ENCODE data around the gene FAM89B.

FAM89B gene

GRCh38 chr11:65526744-65527143 is 45.6 kb upstream of the FAM89B start:
- H3K9ac ChIP-seq = peak overlapping the region; percentile 93 to 99 (median 97); a peak in 18 of 22 replicates
- H3K4me2 ChIP-seq = peak overlapping the region; percentile 92 to 100 (median 98); a peak in 21 of 22 replicates
- H3K4me3 ChIP-seq = peak overlapping the region in 5 of 10 experiments; percentile 91 to 98 (median 97); a peak in 3 of 20 replicates
- no peaks in the 10 kb centered on the region for H3K9me3 ChIP-seq (replicated peaks in 1 of 11)
- H3K4me1 ChIP-seq = peaks cover 45 to 61% (median 56%) of the 10 kb centered on the region in 10 experiments
- peak overlapping the region in 1 of 11 experiments; percentile 88; a peak in 2 of 22 replicates for H3K27ac ChIP-seq
- peaks cover 10 to 61% (median 33%) of the 10 kb centered on the region in 11 experiments; a peak in 18 of 22 replicates for H4K20me1 ChIP-seq
- no peaks in the 10 kb centered on the region for H3K27me3 ChIP-seq
- TF ChIP-seq Cebpa-rat (IDR thresholded peaks at IDR 0.05) = no peak
- peaks cover 46 to 59% (median 56%) of the 10 kb centered on the region in 11 experiments for H3K36me3 ChIP-seq

- Histone ChIP-seq H3K9ac (peak overlapping the region in 6 of 11 experiments; percentile 1 to 50 (median 22); a peak in 6 of 22 replicates), H3K4me2 (peak overlapping the region in 1 of 11 experiments; percentile 2; a peak in 1 of 22 replicates)
These were observed 43.5 kb upstream of the FAM89B start for GRCh38 chr11:65528819-65529350.

GRCh38 chr11:65529475-65530156 is 42.7 kb upstream of the FAM89B start:
- Histone ChIP-seq H3K27ac (peak overlapping the region in 4 of 11 experiments; percentile 4 to 36 (median 8); a peak in 5 of 22 replicates), H3K4me3 (no peak overlapping the region), H3K4me1 (peaks cover 16 to 33% (median 27%) of the 10 kb centered on the region in 10 experiments), H4K20me1 (peaks cover 10 to 78% (median 33%) of the 10 kb centered on the region in 11 experiments; a peak in 18 of 22 replicates), H3K36me3 (peaks cover 67 to 83% (median 77%) of the 10 kb centered on the region in 11 experiments), H3K4me2 (peak overlapping the region in 6 of 11 experiments; percentile 1 to 23 (median 5); a peak in 4 of 22 replicates), H3K27me3 (no peaks in the 10 kb centered on the region), H3K9me3 (replicated peaks in 1 of 11) (no peaks in the 10 kb centered on the region), H3K9ac (peak overlapping the region in 7 of 11 experiments; percentile 1 to 50 (median 18); a peak in 5 of 22 replicates)
- no peak for TF ChIP-seq Cebpa-rat (IDR thresholded peaks at IDR 0.05)

More at GRCh38 chr11:65528819-65529350, 43.5 kb upstream of the FAM89B start:
- Histone ChIP-seq H3K27me3 (no peaks in the 10 kb centered on the region), H3K27ac (peak overlapping the region in 3 of 11 experiments; percentile 4 to 36 (median 10); a peak in 3 of 22 replicates), H3K9me3 (replicated peaks in 1 of 11) (no peaks in the 10 kb centered on the region), H3K36me3 (peaks cover 67 to 79% (median 76%) of the 10 kb centered on the region in 11 experiments), H4K20me1 (peaks cover 10 to 73% (median 33%) of the 10 kb centered on the region in 11 experiments; a peak in 18 of 22 replicates), H3K4me1 (peaks cover 23 to 40% (median 34%) of the 10 kb centered on the region in 10 experiments), H3K4me3 (no peak overlapping the region)
- TF ChIP-seq Cebpa-rat (IDR thresholded peaks at IDR 0.05) = no peak

GRCh38 chr11:65530157-65530496 is 42.2 kb upstream of the FAM89B start:
- Histone ChIP-seq H3K27ac (peak overlapping the region in 3 of 11 experiments; percentile 7 to 36 (median 10); a peak in 3 of 22 replicates), H3K4me2 (peak overlapping the region in 3 of 11 experiments; percentile 2 to 6 (median 4); a peak in 3 of 22 replicates), H3K4me1 (peaks cover 16 to 32% (median 27%) of the 10 kb centered on the region in 10 experiments), H3K4me3 (no peak overlapping the region), H3K9ac (peak overlapping the region in 3 of 11 experiments; percentile 2 to 18 (median 15); a peak in 2 of 22 replicates), H3K27me3 (no peaks in the 10 kb centered on the region), H3K36me3 (peaks cover 71 to 88% (median 81%) of the 10 kb centered on the region in 11 experiments), H4K20me1 (peaks cover 10 to 83% (median 35%) of the 10 kb centered on the region in 11 experiments; a peak in 18 of 22 replicates), H3K9me3 (replicated peaks in 1 of 11) (no peaks in the 10 kb centered on the region)
- TF ChIP-seq Cebpa-rat (IDR thresholded peaks at IDR 0.05) = no peak

- Histone ChIP-seq H3K4me3 (no peak overlapping the region), H3K9me3 (replicated peaks in 1 of 11) (no peaks in the 10 kb centered on the region), H3K4me2 (no peak overlapping the region), H3K9ac (no peak overlapping the region), H3K27ac (no peak overlapping the region), H3K4me1 (peaks cover 15 to 35% (median 20%) of the 10 kb centered on the region in 10 experiments; a peak in 19 of 20 replicates), H4K20me1 (peaks cover 0 to 85% (median 21%) of the 10 kb centered on the region in 11 experiments; a peak in 18 of 22 replicates), H3K36me3 (peaks cover 73 to 97% (median 89%) of the 10 kb centered on the region in 11 experiments), H3K27me3 (no peaks in the 10 kb centered on the region)
- no peak for TF ChIP-seq Cebpa-rat (IDR thresholded peaks at IDR 0.05)
These were observed 39.8 kb upstream of the FAM89B start for GRCh38 chr11:65532388-65533064.

GRCh38 chr11:65535102-65535501 is 37.2 kb upstream of the FAM89B start:
- peaks cover 27 to 49% (median 34%) of the 10 kb centered on the region in 10 experiments for H3K4me1 ChIP-seq

GRCh38 chr11:65536412-65537295 is 35.7 kb upstream of the FAM89B start:
- no peaks in the 10 kb centered on the region for H3K27me3 ChIP-seq
- peaks cover 37 to 57% (median 42%) of the 10 kb centered on the region in 10 experiments for H3K4me1 ChIP-seq
- H3K36me3 ChIP-seq = peaks cover 47 to 78% (median 71%) of the 10 kb centered on the region in 11 experiments
- no peak overlapping the region for H3K4me3 ChIP-seq
- TF ChIP-seq Cebpa-rat (IDR thresholded peaks at IDR 0.05) = no peak
- H3K9ac ChIP-seq = peak overlapping the region in 8 of 11 experiments; percentile 2 to 54 (median 43); a peak in 11 of 22 replicates
- H3K4me2 ChIP-seq = peak overlapping the region in 6 of 11 experiments; percentile 12 to 99 (median 56); a peak in 8 of 22 replicates
- no peaks in the 10 kb centered on the region for H3K9me3 ChIP-seq (replicated peaks in 1 of 11)
- peak overlapping the region in 3 of 11 experiments; percentile 25 to 34 (median 32); a peak in 6 of 22 replicates for H3K27ac ChIP-seq
- peaks cover 0 to 67% (median 24%) of the 10 kb centered on the region in 11 experiments; a peak in 17 of 22 replicates for H4K20me1 ChIP-seq

More at GRCh38 chr11:65535102-65535501, 37.2 kb upstream of the FAM89B start:
- no peak overlapping the region for H3K27ac ChIP-seq
- no peak for TF ChIP-seq Cebpa-rat (IDR thresholded peaks at IDR 0.05)
- no peak overlapping the region for H3K4me3 ChIP-seq
- peaks cover 62 to 94% (median 86%) of the 10 kb centered on the region in 11 experiments for H3K36me3 ChIP-seq
- H3K9ac ChIP-seq = no peak overlapping the region; a peak in 1 of 22 replicates
- H3K27me3 ChIP-seq = no peaks in the 10 kb centered on the region
- H4K20me1 ChIP-seq = peaks cover 0 to 83% (median 33%) of the 10 kb centered on the region in 11 experiments; a peak in 18 of 22 replicates
- no peaks in the 10 kb centered on the region for H3K9me3 ChIP-seq (replicated peaks in 1 of 11)
- no peak overlapping the region for H3K4me2 ChIP-seq
